Measurements from ENCODE around the gene COMT. TPM values are rescaled to one million over a fixed set of nuclear protein-coding genes. Genes with fewer than 3 reads are reported as not detected.
A peak's percentile ranks its signal among the peaks of the same experiment; 100 is the strongest.

The COMT gene
- total RNA-seq (ENCODE audit: unreplicated experiment) = 49.0 TPM
- long read RNA-seq, transcript COMT-202 (6 exons, 2,437 nt) = major isoform, 34 of 46 reads
- long read RNA-seq, partial matches to known transcripts = 6 of 46 reads
- long read RNA-seq, other reads (novel, unspliced or antisense) = 5 of 46 reads

DNA sequence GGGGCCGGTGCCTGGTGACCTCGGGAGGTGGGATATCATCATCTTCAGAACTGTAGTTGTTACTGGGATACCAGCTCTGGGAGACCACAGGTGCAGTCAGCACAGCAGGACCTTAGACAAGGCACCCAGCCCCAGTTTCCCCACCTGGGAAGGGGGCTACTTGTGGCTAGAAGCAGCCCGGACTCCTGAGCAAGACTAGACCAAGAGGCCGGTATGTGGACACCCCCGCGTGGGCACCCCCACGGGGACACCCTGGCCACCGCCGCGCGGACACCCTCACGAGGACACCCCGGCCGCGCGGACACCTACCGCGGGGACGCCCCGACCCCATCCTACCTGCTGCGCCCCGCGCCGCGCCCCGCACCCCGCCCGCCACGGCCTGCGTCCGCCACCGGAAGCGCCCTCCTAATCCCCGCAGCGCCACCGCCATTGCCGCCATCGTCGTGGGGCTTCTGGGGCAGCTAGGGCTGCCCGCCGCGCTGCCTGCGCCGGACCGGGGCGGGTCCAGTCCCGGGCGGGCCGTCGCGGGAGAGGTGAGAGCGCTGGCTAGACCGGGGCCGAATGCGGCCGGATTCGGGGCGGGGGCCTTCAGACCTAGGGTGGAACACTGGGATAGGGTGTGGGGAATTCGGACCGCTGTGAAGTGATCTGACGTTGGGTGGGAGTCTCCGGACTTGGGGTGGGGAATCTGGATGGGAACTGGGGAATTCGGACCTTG lies at the start of gene COMT, which contains the start of gene TXNRD2:
Gene COMT (plus strand): TSS at position 408 of the 718 bp plus-strand sequence. CDS start 20,755 bp downstream, outside the sequence.
Gene TXNRD2 (minus strand): TSS at position 454 of the 718 bp plus-strand sequence. CDS start 15 bp downstream, at position 439.
- Mint-ChIP-seq H3K27me3 (ENCODE audit: unreplicated experiment) (peaks cover 7% of the 10 kb centered on the region), H3K27ac (ENCODE audit: unreplicated experiment) (peak within 1 kb of the TSS; percentile 86), H3K4me3 (ENCODE audit: unreplicated experiment) (peak within 1 kb of the TSS; percentile 97), H3K36me3 (ENCODE audit: low read depth, unreplicated experiment) (peaks cover 22% of the 10 kb centered on the region), H3K9me3 (ENCODE audit: unreplicated experiment) (peaks cover 3% of the 10 kb centered on the region), H3K4me1 (ENCODE audit: unreplicated experiment) (peaks cover 28% of the 10 kb centered on the region)
- TF ChIP-seq, protein P1, sequence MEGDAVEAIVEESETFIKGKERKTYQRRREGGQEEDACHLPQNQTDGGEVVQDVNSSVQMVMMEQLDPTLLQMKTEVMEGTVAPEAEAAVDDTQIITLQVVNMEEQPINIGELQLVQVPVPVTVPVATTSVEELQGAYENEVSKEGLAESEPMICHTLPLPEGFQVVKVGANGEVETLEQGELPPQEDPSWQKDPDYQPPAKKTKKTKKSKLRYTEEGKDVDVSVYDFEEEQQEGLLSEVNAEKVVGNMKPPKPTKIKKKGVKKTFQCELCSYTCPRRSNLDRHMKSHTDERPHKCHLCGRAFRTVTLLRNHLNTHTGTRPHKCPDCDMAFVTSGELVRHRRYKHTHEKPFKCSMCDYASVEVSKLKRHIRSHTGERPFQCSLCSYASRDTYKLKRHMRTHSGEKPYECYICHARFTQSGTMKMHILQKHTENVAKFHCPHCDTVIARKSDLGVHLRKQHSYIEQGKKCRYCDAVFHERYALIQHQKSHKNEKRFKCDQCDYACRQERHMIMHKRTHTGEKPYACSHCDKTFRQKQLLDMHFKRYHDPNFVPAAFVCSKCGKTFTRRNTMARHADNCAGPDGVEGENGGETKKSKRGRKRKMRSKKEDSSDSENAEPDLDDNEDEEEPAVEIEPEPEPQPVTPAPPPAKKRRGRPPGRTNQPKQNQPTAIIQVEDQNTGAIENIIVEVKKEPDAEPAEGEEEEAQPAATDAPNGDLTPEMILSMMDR (IDR thresholded peaks at IDR 0.05; ENCODE audit: unreplicated experiment) = no peak
- DNase-seq (ENCODE audit: low spot score) = peak; percentile 77

DNA sequence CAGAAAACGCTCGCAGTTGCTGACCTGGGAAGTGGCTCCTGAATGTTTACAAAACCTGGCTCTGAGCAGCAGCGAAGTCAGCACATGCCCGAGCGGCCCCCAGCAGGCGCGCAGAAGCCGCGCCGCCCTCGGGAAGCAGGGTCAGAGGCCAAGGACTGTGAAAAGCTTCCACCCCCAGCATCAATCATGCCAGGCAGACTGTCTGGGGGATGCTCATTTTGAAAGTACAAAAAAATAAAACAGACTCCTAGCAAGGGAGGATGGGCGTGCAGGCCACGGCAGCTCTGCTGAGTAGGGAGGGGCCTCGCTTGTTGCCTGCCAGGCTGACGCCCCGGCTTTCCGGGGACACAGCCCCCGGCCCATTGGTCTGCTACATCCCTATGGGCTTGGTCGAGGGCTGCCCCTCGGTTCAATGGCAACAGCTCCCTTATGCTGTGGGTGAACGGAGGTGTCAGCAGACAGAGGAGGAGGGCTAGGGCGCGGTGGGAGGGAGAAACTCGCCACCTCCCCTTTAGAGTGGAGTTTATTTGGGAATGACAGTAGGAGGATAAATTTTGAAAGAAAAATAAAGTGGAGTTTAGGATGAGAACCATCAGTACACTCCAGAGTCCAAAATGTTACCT lies 49.2 kb upstream of the COMT start:
- Mint-ChIP-seq H3K27ac (ENCODE audit: unreplicated experiment) (peak overlapping the region; percentile 52), H3K9me3 (ENCODE audit: unreplicated experiment) (no peaks in the 10 kb centered on the region), H3K4me1 (ENCODE audit: unreplicated experiment) (peaks cover 33% of the 10 kb centered on the region), H3K27me3 (ENCODE audit: unreplicated experiment) (peaks cover 12% of the 10 kb centered on the region), H3K4me3 (ENCODE audit: unreplicated experiment) (no peak overlapping the region), H3K36me3 (ENCODE audit: low read depth, unreplicated experiment) (peaks cover 4% of the 10 kb centered on the region)
- TF ChIP-seq, protein P1 (IDR thresholded peaks at IDR 0.05; ENCODE audit: unreplicated experiment) = no peak
- no peak for DNase-seq (ENCODE audit: low spot score)

DNA sequence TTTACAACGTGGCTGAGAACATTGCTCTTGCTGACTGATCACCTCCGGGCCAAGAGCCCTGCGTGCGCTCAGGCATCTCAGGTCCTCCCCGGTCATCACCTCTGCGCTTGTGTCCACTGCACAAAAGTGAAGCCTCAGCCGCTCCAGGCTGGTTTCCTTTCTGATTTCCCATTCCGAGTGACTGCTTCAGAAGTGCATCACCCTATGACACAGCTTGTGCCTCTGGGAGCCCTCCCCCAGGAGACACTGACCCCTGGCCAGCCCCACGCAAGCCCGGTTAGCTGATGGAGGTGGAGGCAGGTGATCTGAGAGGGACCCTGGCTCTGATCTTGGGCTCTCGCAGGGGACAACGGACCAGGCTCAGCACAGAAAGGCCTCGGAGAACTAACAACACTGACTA lies 48.6 kb upstream of the COMT start:
- Mint-ChIP-seq H3K27ac (ENCODE audit: unreplicated experiment) (peak overlapping the region; percentile 6), H3K4me3 (ENCODE audit: unreplicated experiment) (no peak overlapping the region), H3K27me3 (ENCODE audit: unreplicated experiment) (peaks cover 11% of the 10 kb centered on the region), H3K4me1 (ENCODE audit: unreplicated experiment) (peaks cover 33% of the 10 kb centered on the region), H3K36me3 (ENCODE audit: low read depth, unreplicated experiment) (peaks cover 4% of the 10 kb centered on the region), H3K9me3 (ENCODE audit: unreplicated experiment) (no peaks in the 10 kb centered on the region)
- TF ChIP-seq, protein P1 (IDR thresholded peaks at IDR 0.05; ENCODE audit: unreplicated experiment) = no peak
- no peak for DNase-seq (ENCODE audit: low spot score)

GRCh38 chr22:19893363-19893762 lies 48.2 kb upstream of the COMT start:
- no peak overlapping the region for H3K27ac Mint-ChIP-seq (ENCODE audit: unreplicated experiment)
- no peak overlapping the region for H3K4me3 Mint-ChIP-seq (ENCODE audit: unreplicated experiment)

More at GRCh38 chr22:19893363-19893762, 48.2 kb upstream of the COMT start:
- Mint-ChIP-seq H3K9me3 (ENCODE audit: unreplicated experiment) (no peaks in the 10 kb centered on the region), H3K4me1 (ENCODE audit: unreplicated experiment) (peaks cover 33% of the 10 kb centered on the region), H3K27me3 (ENCODE audit: unreplicated experiment) (peaks cover 11% of the 10 kb centered on the region), H3K36me3 (ENCODE audit: low read depth, unreplicated experiment) (peaks cover 4% of the 10 kb centered on the region)
- TF ChIP-seq, protein P1 (IDR thresholded peaks at IDR 0.05; ENCODE audit: unreplicated experiment) = no peak
- no peak for DNase-seq (ENCODE audit: low spot score)
